ENCODE measurements around the gene XPC.

Gene XPC

GRCh38 chr3:14208977-14209394 lies 30.6 kb upstream of the XPC start:
- in situ Hi-C loops (cut with HindIII; ENCODE audit: low sequenced_read_pairs), result no loop called here

DNA sequence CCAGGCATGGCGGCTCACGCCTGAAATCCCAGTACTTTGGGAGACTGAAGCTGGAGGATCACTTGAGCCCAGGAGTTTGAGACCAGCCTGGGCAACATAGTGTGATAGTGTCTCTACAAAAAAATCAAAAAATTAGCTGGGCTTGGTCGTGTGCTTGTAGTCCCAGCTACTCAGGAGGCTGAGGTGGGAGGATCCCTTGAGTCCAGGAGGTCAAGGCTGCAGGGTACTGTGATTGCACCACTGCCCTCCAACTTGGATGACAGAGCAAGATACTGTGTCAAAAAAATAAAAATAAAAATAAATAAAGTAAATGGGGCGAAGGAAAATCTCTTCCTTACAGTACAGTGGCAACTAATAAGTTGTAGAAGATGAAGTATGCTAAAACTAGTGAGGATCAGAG lies 29.8 kb upstream of the XPC start:
- in situ Hi-C loops (cut with HindIII; ENCODE audit: low sequenced_read_pairs), result no loop called here

- in situ Hi-C loops (cut with HindIII; ENCODE audit: low sequenced_read_pairs), result no loop called here
These were observed 28.3 kb upstream of the XPC start for GRCh38 chr3:14206548-14207177.

DNA sequence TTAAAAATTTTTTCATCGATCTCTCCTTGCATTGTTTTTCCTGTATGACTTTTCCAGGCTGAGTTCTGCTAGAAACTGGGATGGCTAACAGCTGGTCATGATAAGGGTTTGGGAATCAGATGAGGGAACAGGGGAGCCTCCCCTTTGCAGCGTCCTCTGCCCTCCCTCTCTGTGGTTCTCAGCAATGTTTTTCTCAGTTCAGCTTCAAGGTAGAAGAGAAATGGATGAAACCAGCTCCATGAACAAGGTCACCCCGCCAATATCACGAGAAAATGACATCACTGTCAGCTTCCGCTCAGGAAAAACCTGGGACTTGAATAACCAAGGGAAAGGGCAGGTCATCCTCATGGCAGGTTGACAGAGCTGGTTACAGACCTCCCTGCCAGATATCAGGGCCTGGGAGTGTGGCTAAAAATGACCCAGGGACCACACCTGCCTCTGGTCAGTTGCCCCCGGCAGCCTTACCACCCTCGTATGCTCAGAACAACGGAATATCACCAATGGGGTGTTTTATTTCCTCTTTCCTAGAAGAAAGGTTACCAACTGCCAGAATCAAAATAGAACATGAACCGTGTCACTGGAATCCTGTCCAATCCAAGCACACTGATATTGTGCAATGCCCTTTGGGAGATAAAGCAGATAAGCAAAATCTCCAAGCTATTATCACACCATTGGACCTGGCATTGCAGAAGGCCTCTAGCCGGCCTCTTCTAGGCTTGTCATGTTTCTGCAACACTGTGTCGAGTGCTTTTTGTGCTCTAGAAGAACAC lies 26.3 kb upstream of the XPC start:
- in situ Hi-C loops (cut with HindIII; ENCODE audit: low sequenced_read_pairs), result no loop called here

GRCh38 chr3:14203521-14204079 lies 25.2 kb upstream of the XPC start:
- in situ Hi-C loops (cut with HindIII; ENCODE audit: low sequenced_read_pairs), result no loop called here

- in situ Hi-C loops (cut with HindIII; ENCODE audit: low sequenced_read_pairs), result no loop called here
These were observed 24.6 kb upstream of the XPC start for GRCh38 chr3:14202874-14203520.

- in situ Hi-C loops (cut with HindIII; ENCODE audit: low sequenced_read_pairs), result no loop called here
These were observed 23.7 kb upstream of the XPC start for GRCh38 chr3:14201940-14202684.

DNA sequence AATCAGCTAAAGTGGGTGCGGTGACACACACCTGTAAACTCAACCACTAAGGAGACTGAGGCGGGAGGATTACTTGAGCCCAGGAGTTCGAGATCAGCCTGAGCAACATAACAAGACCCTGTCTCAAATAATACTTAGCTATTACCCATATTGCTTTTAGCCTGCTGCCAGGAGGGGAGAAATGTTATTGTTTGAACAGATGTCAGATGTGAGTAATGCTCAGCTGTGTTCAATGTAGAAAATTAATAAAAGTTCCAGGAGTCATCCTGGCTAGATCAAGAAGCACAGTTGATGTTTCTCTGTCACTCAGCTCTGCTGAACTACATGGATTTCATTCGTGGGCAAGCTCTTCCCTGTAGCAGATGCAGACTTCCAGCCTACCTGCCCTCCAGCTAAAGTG lies 22.4 kb upstream of the XPC start:
- in situ Hi-C loops (cut with HindIII; ENCODE audit: low sequenced_read_pairs), result no loop called here

- in situ Hi-C loops (cut with HindIII; ENCODE audit: low sequenced_read_pairs), result no loop called here
These were observed 21.9 kb upstream of the XPC start for GRCh38 chr3:14200276-14200675.

- in situ Hi-C loops (cut with HindIII; ENCODE audit: low sequenced_read_pairs), result no loop called here
These were observed 21.2 kb upstream of the XPC start for GRCh38 chr3:14199641-14200040.

GRCh38 chr3:14194865-14195264 lies 16.5 kb upstream of the XPC start:
- in situ Hi-C loops (cut with HindIII; ENCODE audit: low sequenced_read_pairs), result no loop called here

GRCh38 chr3:14188041-14188754 lies 9.8 kb upstream of the XPC start:
- in situ Hi-C loops (cut with HindIII; ENCODE audit: low sequenced_read_pairs), result no loop called here

- in situ Hi-C loops (cut with HindIII; ENCODE audit: low sequenced_read_pairs), result no loop called here
These were observed 8.6 kb upstream of the XPC start for GRCh38 chr3:14186854-14187458.

DNA sequence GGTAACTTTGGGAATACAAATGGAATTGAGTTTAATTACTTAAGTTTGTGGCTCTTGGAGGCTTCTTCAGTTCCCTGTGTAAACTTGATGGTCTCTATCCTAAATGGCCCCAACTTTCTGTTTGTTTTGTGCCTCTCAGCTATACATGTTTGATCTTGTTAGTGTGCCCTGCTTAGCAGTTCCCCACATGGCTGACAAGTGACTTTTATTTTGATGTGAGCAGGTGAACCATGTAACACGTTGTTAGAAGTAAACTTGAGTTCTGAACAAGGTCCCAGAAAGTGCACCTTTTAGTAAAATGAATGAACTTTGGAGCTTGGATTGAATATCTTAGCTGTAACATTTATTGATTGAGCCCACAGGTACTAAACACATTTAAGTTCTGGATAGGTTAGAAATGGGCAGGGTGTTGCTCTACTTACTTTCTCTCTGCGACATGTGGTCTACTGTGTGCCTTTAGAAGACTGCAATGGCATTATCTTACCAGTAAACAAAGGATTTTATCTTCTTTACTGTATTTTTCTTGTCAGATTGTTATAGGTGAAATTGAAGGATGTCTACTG lies 4.7 kb upstream of the XPC start:
- in situ Hi-C loops (cut with HindIII; ENCODE audit: low sequenced_read_pairs), result no loop called here

DNA sequence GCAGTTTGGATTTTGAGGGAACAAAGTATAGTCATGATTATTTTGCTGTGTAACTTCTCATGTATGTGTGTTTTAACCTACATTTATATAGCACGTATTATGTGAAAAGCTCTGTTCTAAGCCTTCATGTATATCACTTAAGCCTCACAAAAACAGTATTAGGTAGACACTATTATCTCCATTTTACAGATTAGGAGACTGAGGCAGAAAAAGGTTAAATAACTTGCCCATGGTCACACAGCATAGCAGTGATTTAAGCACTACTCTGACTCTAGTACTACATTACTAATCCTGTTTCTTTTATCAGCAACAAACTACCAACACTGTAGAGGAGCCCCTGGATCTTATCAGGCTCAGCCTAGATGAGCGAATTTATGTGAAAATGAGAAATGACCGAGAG lies 2.9 kb upstream of the XPC start:
- in situ Hi-C loops (cut with HindIII; ENCODE audit: low sequenced_read_pairs), result no loop called here

DNA sequence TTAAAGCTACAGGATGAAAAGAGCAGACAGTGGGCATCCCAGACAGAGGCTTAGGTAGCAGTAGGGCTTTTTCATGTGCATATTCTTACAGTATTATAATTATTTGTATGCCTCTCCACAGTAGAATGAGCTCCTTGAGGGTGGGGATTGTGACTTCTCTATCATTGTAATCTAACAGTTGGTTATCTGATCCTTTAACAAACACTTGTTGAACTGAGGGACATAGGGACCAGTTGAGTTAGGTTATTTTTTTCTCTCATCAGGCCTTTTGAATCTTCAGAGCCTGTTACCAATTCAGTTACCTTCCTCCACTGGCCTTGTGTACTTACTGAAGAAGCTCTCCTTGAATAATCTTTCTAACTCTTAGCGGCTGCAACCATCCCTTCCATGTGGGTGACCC lies 1.4 kb upstream of the XPC start:
- in situ Hi-C loops (cut with HindIII; ENCODE audit: low sequenced_read_pairs), result no loop called here

DNA sequence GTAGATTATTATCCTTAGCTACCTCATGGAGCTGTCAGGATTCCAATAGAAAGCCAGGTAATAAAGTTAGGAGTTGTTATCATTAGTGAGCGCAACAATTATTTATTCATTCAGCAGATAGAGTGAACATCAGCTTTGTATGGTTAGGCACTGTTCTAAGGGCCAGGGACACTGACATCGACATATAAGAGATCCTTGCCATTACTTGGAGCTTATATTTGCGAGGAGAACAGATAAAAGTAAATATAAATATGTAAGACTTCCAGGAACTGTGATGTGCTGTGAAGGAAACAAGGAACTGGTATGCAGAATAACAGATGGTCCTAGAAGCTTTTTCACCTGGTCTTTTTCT lies 689 bp upstream of the XPC start:
- in situ Hi-C loops (cut with HindIII; ENCODE audit: low sequenced_read_pairs), result no loop called here

DNA sequence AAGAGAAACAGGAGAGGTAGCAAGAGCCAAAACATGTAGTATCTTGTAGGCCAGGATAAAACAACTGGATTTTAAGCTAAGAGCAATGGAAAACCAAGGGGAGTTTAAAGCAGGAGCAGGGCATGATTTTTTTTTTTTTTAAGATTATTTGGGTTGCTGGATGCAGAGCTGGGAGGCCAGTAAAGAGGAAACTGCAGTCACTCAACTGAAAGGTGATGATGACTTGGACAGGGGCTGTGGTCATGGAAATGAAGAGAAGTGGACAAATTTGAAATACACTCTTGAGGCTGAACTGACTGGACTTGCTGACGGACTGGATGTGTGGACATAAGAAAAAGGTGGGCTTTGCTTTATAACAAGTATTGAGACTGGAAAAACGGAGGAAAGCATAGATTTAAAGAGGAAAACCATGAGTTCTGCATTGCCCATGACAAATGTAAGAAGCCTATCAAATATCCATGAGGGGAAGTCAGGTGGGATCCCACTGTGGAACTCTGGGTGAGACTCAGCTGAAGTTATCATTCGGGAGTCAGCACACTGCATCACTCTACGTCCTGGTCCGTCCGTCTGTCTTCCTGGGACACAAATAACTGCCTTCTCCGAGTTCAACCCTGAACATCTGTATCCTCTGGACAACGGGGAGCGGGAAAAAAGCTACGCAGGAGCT lies 688 bp downstream of the XPC start:
- in situ Hi-C loops (cut with HindIII; ENCODE audit: low sequenced_read_pairs), result no loop called here

DNA sequence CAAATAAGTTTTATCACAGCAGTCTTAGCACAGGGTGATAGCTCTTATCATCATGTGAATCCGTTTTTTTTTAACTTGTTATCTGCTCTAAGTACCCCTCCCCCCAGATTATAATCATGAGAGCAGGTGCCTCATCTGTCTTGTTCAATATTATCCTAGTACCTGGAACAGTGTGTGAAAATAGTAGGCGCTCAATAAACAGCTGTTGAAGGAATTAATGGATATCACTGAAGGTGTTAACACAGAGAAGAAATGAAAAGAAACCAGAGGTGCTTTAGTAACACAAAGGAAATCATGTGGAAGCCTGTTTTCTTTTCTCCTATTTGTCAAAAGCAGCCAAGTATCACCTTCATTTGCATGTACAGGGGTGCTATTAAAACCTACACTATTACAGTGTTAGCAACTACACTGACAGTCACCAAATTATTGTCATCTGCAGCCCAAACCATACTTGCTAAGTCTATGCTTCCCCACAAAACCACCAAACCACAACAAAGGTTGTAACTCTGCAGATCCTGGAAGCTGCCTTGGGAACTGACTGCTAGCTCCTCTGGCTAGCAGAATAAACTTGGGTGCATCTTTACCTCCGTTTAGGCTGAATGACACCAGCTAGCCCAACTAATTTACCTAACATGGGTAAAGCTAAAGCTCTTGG lies 2.9 kb downstream of the XPC start:
- in situ Hi-C loops (cut with HindIII; ENCODE audit: low sequenced_read_pairs), result no loop called here
